GM18502 (cell line): Measurements from ENCODE around the gene ADAM11.
"Not testable (repeated sequence)": the region's sequence is repeated elsewhere in the genome, so short reads cannot be mapped to it uniquely, and the experiment has no call there.

Source experiments
- ATAC-seq: cut with Tn5 transposase; IDR thresholded peaks from one replicate; pipeline ENCODE4 v1.9.1; 2021; ENCODE audit warnings: mild to moderate bottlenecking; ENCODE audit not compliant: unreplicated experiment, poor library complexity

ADAM11 gene

GRCh38 chr17:44758414-44759085, at the start of gene ADAM11:
TSS of gene ADAM11 (plus strand) at chr17:44758988. CDS start at chr17:44759200, 212 bp downstream.
- ATAC-seq = no peak

GRCh38 chr17:44719444-44719843, 39.3 kb upstream of the ADAM11 start:
- ATAC-seq = no peak

GRCh38 chr17:44722254-44722653, 36.5 kb upstream of the ADAM11 start:
- no peak for ATAC-seq

GRCh38 chr17:44726121-44726520, 32.7 kb upstream of the ADAM11 start:
- not testable (repeated sequence) for ATAC-seq

GRCh38 chr17:44733753-44734152, 25.0 kb upstream of the ADAM11 start:
- ATAC-seq = no peak

- ATAC-seq = no peak
Measured at GRCh38 chr17:44734272-44734671, 24.5 kb upstream of the ADAM11 start.

GRCh38 chr17:44736551-44737240, 22.1 kb upstream of the ADAM11 start:
- no peak for ATAC-seq

- no peak for ATAC-seq
Measured at GRCh38 chr17:44738214-44738906, 20.4 kb upstream of the ADAM11 start.

GRCh38 chr17:44741316-44741715, 17.5 kb upstream of the ADAM11 start:
- ATAC-seq = no peak

- ATAC-seq = no peak
Measured at GRCh38 chr17:44745301-44745700, 13.5 kb upstream of the ADAM11 start.

GRCh38 chr17:44745738-44746137, 13.1 kb upstream of the ADAM11 start:
- not testable (repeated sequence) for ATAC-seq

- no peak for ATAC-seq
Measured at GRCh38 chr17:44747566-44747965, 11.2 kb upstream of the ADAM11 start.

GRCh38 chr17:44749076-44749979, 9.5 kb upstream of the ADAM11 start:
- ATAC-seq = no peak

- no peak for ATAC-seq
Measured at GRCh38 chr17:44749980-44750318, 8.8 kb upstream of the ADAM11 start.

GRCh38 chr17:44751331-44751730, 7.5 kb upstream of the ADAM11 start:
- no peak for ATAC-seq

GRCh38 chr17:44751806-44752205, 7.0 kb upstream of the ADAM11 start:
- no peak for ATAC-seq

GRCh38 chr17:44752953-44753861, 5.6 kb upstream of the ADAM11 start:
- ATAC-seq = no peak

GRCh38 chr17:44754276-44754675, 4.5 kb upstream of the ADAM11 start:
- ATAC-seq = no peak

- not testable (repeated sequence) for ATAC-seq
Measured at GRCh38 chr17:44755180-44755579, 3.6 kb upstream of the ADAM11 start.
